ENCODE data around the gene MDM4. TPM values are rescaled to one million over a fixed set of nuclear protein-coding genes. Genes with fewer than 3 reads are reported as not detected.
A peak's percentile ranks its signal among the peaks of the same experiment; 100 is the strongest.

The MDM4 gene
- total RNA-seq, 1 donor from 2014 or later: 41.1 TPM

DNA sequence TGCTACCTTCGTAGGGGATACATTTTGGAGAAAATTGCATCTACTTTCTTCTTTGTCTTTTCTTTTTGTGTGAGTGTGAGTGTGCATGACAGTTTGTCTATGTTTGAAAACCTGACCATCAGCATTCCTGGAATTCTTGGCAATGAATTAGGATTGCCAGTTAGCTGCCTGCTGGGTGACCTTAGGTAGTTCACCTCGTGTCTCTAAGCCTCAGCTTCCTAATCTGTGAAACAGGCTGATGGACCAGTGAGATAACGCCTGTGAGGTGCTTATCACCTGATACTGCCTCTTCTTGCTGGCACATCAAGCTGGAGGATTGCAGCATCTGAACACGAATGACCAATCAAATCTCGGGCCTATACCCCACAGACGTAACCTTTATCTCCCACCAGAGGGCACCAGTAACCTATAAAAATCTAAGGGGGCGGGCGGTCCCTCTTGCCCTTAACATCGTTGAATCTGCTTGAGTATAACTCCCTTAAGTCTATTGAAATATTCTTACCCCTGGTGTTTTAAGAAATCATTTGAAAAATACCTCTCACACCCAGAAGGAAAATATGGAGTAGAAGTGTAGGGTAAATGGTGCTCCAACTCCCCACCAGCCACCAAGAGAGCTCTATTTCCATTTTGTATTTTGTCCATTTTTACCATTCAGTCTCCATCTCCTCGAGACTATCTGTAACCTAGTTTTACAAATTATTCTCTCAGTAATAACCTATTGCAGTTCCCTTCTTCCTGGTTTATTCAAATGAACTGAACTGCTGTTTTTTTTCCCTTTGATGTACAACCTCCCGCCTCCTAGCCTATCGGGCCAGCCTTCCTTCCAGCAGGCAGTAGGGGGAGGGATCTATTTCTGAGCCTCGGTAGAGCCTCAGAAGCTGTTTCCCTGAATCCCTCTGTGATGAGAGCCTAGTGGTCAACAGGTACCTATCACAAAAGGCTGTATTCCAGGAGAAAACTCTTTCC is 49.7 kb downstream of the MDM4 start:
- H3K79me2 ChIP-seq (ENCODE audit: insufficient read depth, low read length): no peaks in the 10 kb centered on the region
- H3K4me2 ChIP-seq (ENCODE audit: low read length): no peak overlapping the region
- H4K20me1 ChIP-seq (ENCODE audit: insufficient read depth, low read length): no peaks in the 10 kb centered on the region
- no peak overlapping the region for H3K4me3 Mint-ChIP-seq (ENCODE audit: unreplicated experiment)
- peaks cover 2% of the 10 kb centered on the region for H3K27me3 Mint-ChIP-seq (ENCODE audit: low read depth, unreplicated experiment)
- peaks cover 4% of the 10 kb centered on the region for H3K9me3 Mint-ChIP-seq (ENCODE audit: unreplicated experiment)
- H3K27ac ChIP-seq (ENCODE audit: low read depth, low read length): no peak overlapping the region
- no peaks in the 10 kb centered on the region for H3K36me3 ChIP-seq (ENCODE audit: insufficient read depth, low read length)
- no peaks in the 10 kb centered on the region for H3K4me1 ChIP-seq (ENCODE audit: insufficient read depth, low read length)
- H2AFZ ChIP-seq (ENCODE audit: low read depth, low read length): no peak overlapping the region
- FAIRE-seq (no peak), DNase-seq (ENCODE audit: low read depth) (peak; percentile 58)
- no peaks in the 10 kb centered on the region for H3K27me3 ChIP-seq (ENCODE audit: insufficient read depth, low read length)
- H3K9me3 ChIP-seq (ENCODE audit: insufficient read depth, low read depth, low read length): no peaks in the 10 kb centered on the region
- H3K4me1 Mint-ChIP-seq (ENCODE audit: low read depth, unreplicated experiment): peaks cover 17% of the 10 kb centered on the region
- H3K27ac Mint-ChIP-seq (ENCODE audit: unreplicated experiment): no peak overlapping the region
- H3K4me3 ChIP-seq (ENCODE audit: insufficient read depth, low read depth, low read length): no peak overlapping the region
- peaks cover 6% of the 10 kb centered on the region for H3K36me3 Mint-ChIP-seq (ENCODE audit: low read depth, unreplicated experiment)
- TF ChIP-seq, protein P1, sequence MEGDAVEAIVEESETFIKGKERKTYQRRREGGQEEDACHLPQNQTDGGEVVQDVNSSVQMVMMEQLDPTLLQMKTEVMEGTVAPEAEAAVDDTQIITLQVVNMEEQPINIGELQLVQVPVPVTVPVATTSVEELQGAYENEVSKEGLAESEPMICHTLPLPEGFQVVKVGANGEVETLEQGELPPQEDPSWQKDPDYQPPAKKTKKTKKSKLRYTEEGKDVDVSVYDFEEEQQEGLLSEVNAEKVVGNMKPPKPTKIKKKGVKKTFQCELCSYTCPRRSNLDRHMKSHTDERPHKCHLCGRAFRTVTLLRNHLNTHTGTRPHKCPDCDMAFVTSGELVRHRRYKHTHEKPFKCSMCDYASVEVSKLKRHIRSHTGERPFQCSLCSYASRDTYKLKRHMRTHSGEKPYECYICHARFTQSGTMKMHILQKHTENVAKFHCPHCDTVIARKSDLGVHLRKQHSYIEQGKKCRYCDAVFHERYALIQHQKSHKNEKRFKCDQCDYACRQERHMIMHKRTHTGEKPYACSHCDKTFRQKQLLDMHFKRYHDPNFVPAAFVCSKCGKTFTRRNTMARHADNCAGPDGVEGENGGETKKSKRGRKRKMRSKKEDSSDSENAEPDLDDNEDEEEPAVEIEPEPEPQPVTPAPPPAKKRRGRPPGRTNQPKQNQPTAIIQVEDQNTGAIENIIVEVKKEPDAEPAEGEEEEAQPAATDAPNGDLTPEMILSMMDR (IDR thresholded peaks at IDR 0.05; ENCODE audit: insufficient read depth, low read depth, low read length): peak; percentile 70
- no peak for TF ChIP-seq EZH2 (IDR thresholded peaks at IDR 0.05; ENCODE audit: insufficient read depth, low read length)
- no peak overlapping the region for H3K9ac ChIP-seq (ENCODE audit: low read length)

DNA sequence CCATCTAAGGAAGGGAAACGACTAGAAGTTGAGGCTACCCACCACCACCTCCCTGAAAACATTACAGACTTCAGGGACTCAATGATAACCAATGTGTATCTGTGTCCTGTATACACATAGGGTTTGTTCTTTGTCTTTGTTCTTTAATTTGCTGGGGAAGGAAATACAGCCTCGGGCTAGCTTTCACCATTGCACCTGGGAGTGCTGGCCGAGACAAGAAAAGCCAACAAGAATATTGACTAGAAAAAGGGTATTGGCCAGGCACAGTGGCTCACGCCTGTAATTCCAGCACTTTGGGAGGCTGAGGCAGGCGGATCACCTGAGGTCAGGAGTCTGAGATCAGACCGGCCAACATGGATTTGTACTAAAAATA is 50.4 kb downstream of the MDM4 start:
- H3K27me3 ChIP-seq (ENCODE audit: insufficient read depth, low read length): no peaks in the 10 kb centered on the region
- H3K27ac ChIP-seq (ENCODE audit: low read depth, low read length): no peak overlapping the region
- TF ChIP-seq EZH2 (IDR thresholded peaks at IDR 0.05; ENCODE audit: insufficient read depth, low read length): no peak
- TF ChIP-seq, protein P1 (IDR thresholded peaks at IDR 0.05; ENCODE audit: insufficient read depth, low read depth, low read length): no peak
- no peaks in the 10 kb centered on the region for H3K79me2 ChIP-seq (ENCODE audit: insufficient read depth, low read length)
- H3K9me3 ChIP-seq (ENCODE audit: insufficient read depth, low read depth, low read length): no peaks in the 10 kb centered on the region
- Mint-ChIP-seq H3K27me3 (ENCODE audit: low read depth, unreplicated experiment) (peaks cover 2% of the 10 kb centered on the region), H3K4me1 (ENCODE audit: low read depth, unreplicated experiment) (peaks cover 15% of the 10 kb centered on the region), H3K9me3 (ENCODE audit: unreplicated experiment) (peaks cover 4% of the 10 kb centered on the region), H3K4me3 (ENCODE audit: unreplicated experiment) (no peak overlapping the region), H3K27ac (ENCODE audit: unreplicated experiment) (no peak overlapping the region), H3K36me3 (ENCODE audit: low read depth, unreplicated experiment) (peaks cover 6% of the 10 kb centered on the region)
- no peak overlapping the region for H2AFZ ChIP-seq (ENCODE audit: low read depth, low read length)
- no peak for DNase-seq (ENCODE audit: low read depth)
- no peak for FAIRE-seq
- no peak overlapping the region for H3K9ac ChIP-seq (ENCODE audit: low read length)
- no peak overlapping the region for H3K4me2 ChIP-seq (ENCODE audit: low read length)
- no peaks in the 10 kb centered on the region for H4K20me1 ChIP-seq (ENCODE audit: insufficient read depth, low read length)
- no peaks in the 10 kb centered on the region for H3K4me1 ChIP-seq (ENCODE audit: insufficient read depth, low read length)
- H3K36me3 ChIP-seq (ENCODE audit: insufficient read depth, low read length): no peaks in the 10 kb centered on the region
- no peak overlapping the region for H3K4me3 ChIP-seq (ENCODE audit: insufficient read depth, low read depth, low read length)

DNA sequence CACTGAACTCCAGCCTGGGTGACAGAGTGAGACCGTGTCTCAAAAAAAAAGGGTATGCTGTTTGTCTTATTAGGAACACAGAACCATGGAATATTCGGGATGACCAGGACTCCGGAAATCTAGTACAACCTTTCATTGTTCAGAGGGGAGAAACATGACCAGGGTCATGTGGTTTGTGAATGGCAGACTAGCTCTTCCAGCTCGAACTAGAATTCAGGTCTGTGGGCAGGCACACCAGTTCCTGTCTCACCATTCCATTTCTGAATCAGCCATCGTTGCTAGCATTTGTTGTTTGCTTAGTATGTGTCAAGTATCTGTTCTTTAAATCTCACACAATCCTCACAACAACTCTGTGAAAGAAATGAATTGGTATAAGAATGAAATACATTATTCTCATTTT is 50.9 kb downstream of the MDM4 start:
- no peak overlapping the region for H3K4me2 ChIP-seq (ENCODE audit: low read length)
- no peak for DNase-seq (ENCODE audit: low read depth)
- no peak overlapping the region for H3K4me3 Mint-ChIP-seq (ENCODE audit: unreplicated experiment)
- no peaks in the 10 kb centered on the region for H3K27me3 ChIP-seq (ENCODE audit: insufficient read depth, low read length)
- H3K9me3 ChIP-seq (ENCODE audit: insufficient read depth, low read depth, low read length): no peaks in the 10 kb centered on the region
- H3K36me3 Mint-ChIP-seq (ENCODE audit: low read depth, unreplicated experiment): peaks cover 6% of the 10 kb centered on the region
- no peak for TF ChIP-seq EZH2 (IDR thresholded peaks at IDR 0.05; ENCODE audit: insufficient read depth, low read length)
- TF ChIP-seq, protein P1 (IDR thresholded peaks at IDR 0.05; ENCODE audit: insufficient read depth, low read depth, low read length): no peak
- H3K4me1 ChIP-seq (ENCODE audit: insufficient read depth, low read length): no peaks in the 10 kb centered on the region
- H3K9me3 Mint-ChIP-seq (ENCODE audit: unreplicated experiment): peaks cover 4% of the 10 kb centered on the region
- peaks cover 2% of the 10 kb centered on the region for H3K27me3 Mint-ChIP-seq (ENCODE audit: low read depth, unreplicated experiment)
- H3K79me2 ChIP-seq (ENCODE audit: insufficient read depth, low read length): no peaks in the 10 kb centered on the region
- H2AFZ ChIP-seq (ENCODE audit: low read depth, low read length): no peak overlapping the region
- H3K36me3 ChIP-seq (ENCODE audit: insufficient read depth, low read length): no peaks in the 10 kb centered on the region
- no peak overlapping the region for H3K27ac ChIP-seq (ENCODE audit: low read depth, low read length)
- H3K9ac ChIP-seq (ENCODE audit: low read length): no peak overlapping the region
- no peak overlapping the region for H3K27ac Mint-ChIP-seq (ENCODE audit: unreplicated experiment)
- no peaks in the 10 kb centered on the region for H4K20me1 ChIP-seq (ENCODE audit: insufficient read depth, low read length)
- no peak overlapping the region for H3K4me3 ChIP-seq (ENCODE audit: insufficient read depth, low read depth, low read length)
- FAIRE-seq: no peak
- H3K4me1 Mint-ChIP-seq (ENCODE audit: low read depth, unreplicated experiment): peaks cover 15% of the 10 kb centered on the region
